Testis (tissue), 2 donors: Measurements from ENCODE around the gene UGT1A10.

ENCODE experiments used
- CTCF ChIP-seq, 3 experiments: fragments of 450-650 bp in 2 of 3; fragments of 200-600 bp in 1 of 3; sonication (generic) in 1 of 3; IDR thresholded peaks; one replicate each; pipeline ENCODE4 v1.5.1; 2016 to 2019; ENCODE audit warnings: antibody characterized with exemption in 3 of 3, mild to moderate bottlenecking in 2 of 3, moderate library complexity in 1 of 3
- POLR2A ChIP-seq: fragments of 450-650 bp; IDR thresholded peaks from one replicate; pipeline ENCODE4 v1.6.1; 2017; ENCODE audit warnings: antibody characterized with exemption, mild to moderate bottlenecking, moderate library complexity

DNA sequence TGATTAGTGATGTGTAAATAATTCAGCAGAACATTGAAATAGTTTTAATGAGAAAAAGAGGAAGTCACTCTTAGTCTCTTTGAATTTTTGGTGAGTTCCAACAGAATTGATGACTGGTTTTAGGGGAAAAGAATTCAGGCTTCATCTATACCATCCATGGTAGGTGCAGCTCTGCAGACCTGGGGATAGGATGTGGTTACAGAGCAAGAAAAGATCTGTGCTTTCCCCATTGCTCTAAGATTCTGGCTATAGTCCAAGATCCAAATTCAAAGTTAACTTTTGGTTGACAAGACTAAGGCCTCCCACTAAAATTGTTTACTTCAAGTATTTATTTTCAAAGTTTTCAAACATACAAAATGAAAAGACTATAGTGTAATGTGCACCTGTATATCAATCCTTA, 3.6 kb downstream of the UGT1A10 start:
- TF ChIP-seq CTCF (IDR thresholded peaks at IDR 0.05): no peak
- no peak for TF ChIP-seq POLR2A
